VCaP (cell line): ENCODE data around the gene GLIS2.
A peak's percentile ranks its signal among the peaks of the same experiment; 100 is the strongest.
"Not testable (repeated sequence)": the region's sequence is repeated elsewhere in the genome, so short reads cannot be mapped to it uniquely, and the experiment has no call there.

Source experiments
- H3K27ac ChIP-seq: fragments of 450-650 bp; 2 replicates; pipeline ENCODE4 v1.5.1; 2017
- CTCF ChIP-seq: fragments of 450-650 bp; conservative IDR thresholded peaks from 2 replicates; pipeline ENCODE4 v1.5.1; 2017; ENCODE audit warnings: mild to moderate bottlenecking, moderate library complexity

The GLIS2 gene

GRCh38 chr16:4328046-4328781 is 12.3 kb downstream of the GLIS2 start:
- peak overlapping the region; percentile 58 for H3K27ac ChIP-seq
- TF ChIP-seq CTCF: peak; percentile 59

- TF ChIP-seq CTCF: no peak
- peak overlapping the region; percentile 58 for H3K27ac ChIP-seq
Observed at GRCh38 chr16:4328782-4329775, 13.2 kb downstream of the GLIS2 start.

- 0 out of 2 replicates have a peak overlapping the region, but pooled peaks have one; percentile 58 for H3K27ac ChIP-seq
- TF ChIP-seq CTCF: peak; percentile 91
Observed at GRCh38 chr16:4330277-4330874, 14.5 kb downstream of the GLIS2 start.

GRCh38 chr16:4332083-4332482 is 16.2 kb downstream of the GLIS2 start:
- no peak for TF ChIP-seq CTCF

GRCh38 chr16:4332623-4333307 is 16.9 kb downstream of the GLIS2 start:
- no peak overlapping the region for H3K27ac ChIP-seq
- no peak for TF ChIP-seq CTCF

More at GRCh38 chr16:4332083-4332482, 16.2 kb downstream of the GLIS2 start:
- no peak overlapping the region for H3K27ac ChIP-seq

- TF ChIP-seq CTCF: no peak
- H3K27ac ChIP-seq: no peak overlapping the region
Observed at GRCh38 chr16:4333308-4333638, 17.4 kb downstream of the GLIS2 start.

- not testable (repeated sequence) for H3K27ac ChIP-seq
Observed at GRCh38 chr16:4333714-4334113, 17.8 kb downstream of the GLIS2 start.
